Measurements from ENCODE around the gene SGCA. TPM values are rescaled to one million over a fixed set of nuclear protein-coding genes. Genes with fewer than 3 reads are reported as not detected.

SGCA gene
- total RNA-seq, 1 donor: not detected

DNA sequence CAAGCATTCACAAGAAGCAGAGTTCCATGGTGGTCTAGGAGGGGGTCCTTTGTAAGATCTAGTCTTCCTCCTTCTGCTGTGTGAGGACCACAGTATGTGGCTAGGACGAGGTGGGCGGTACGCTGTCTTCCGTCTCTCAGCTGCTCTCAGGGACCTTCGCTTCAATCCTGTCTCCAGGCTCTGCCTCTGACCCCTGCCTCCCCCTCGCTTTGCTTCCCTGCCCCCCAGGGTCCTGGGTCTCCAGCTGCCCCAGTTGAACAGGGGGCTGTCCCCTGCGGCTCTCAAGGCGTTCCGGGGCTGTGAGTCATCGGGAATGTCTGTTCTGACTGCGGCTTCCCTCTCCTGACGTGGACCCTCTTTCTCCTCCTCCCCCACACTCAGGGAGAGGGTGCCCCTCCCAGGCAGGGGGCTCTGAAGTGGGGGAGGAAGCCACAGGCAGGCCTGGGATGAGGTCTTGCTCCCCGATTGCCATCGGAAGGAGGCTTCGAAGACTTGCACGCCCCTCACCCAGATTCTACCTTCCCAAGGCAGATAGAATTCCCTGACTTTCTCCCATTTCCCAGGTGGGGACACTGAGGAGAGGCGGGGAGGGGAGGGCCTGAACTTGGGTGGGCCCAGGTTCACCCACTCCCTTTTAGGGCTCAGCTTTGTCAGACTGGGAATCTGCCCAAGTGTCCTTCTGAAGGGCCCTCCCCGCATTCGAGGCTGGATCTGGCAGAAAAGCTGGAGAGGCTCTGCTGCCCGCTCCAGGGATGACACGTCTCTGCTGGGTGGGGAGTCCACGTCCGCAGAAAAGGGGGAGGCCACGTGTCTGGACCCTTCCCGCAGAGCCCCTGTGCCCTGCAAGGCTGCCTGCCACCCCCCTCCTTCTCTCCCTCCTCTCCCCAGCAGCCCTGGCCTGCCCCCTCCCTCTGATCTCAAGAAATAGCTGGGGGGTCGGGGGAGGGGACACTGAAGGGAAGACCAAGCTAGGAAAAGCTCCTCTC is 44.7 kb downstream of the SGCA start:
- no peaks in the 10 kb centered on the region for H3K36me3 ChIP-seq (ENCODE audit: insufficient read depth, low read length)
- peak overlapping the region; percentile 26 for H3K4me3 ChIP-seq (ENCODE audit: insufficient read depth, low read length)
- H3K4me1 ChIP-seq (ENCODE audit: insufficient read depth, low read length): peaks cover 74% of the 10 kb centered on the region
- no peaks in the 10 kb centered on the region for H4K20me1 ChIP-seq (ENCODE audit: insufficient read depth, low read length)
- peak overlapping the region; percentile 57 for H3K4me2 ChIP-seq (ENCODE audit: insufficient read depth, low read length)
- peak overlapping the region; percentile 96 for H3K27ac ChIP-seq (ENCODE audit: low read depth, low read length)
- H3K27me3 ChIP-seq (ENCODE audit: insufficient read depth, low read length): no peaks in the 10 kb centered on the region
- DNase-seq (ENCODE audit: insufficient read length, low spot score, missing footprints): peak; percentile 97
- no peak overlapping the region for H2AFZ ChIP-seq (ENCODE audit: low read length)
- H3K9me3 ChIP-seq (ENCODE audit: low read depth, low read length): no peaks in the 10 kb centered on the region
- H3K79me2 ChIP-seq (ENCODE audit: insufficient read depth, low read length): peaks cover 10% of the 10 kb centered on the region
- TF ChIP-seq CTCF (IDR thresholded peaks at IDR 0.05; ENCODE audit: extremely low read depth, low read depth, low read length): no peak

DNA sequence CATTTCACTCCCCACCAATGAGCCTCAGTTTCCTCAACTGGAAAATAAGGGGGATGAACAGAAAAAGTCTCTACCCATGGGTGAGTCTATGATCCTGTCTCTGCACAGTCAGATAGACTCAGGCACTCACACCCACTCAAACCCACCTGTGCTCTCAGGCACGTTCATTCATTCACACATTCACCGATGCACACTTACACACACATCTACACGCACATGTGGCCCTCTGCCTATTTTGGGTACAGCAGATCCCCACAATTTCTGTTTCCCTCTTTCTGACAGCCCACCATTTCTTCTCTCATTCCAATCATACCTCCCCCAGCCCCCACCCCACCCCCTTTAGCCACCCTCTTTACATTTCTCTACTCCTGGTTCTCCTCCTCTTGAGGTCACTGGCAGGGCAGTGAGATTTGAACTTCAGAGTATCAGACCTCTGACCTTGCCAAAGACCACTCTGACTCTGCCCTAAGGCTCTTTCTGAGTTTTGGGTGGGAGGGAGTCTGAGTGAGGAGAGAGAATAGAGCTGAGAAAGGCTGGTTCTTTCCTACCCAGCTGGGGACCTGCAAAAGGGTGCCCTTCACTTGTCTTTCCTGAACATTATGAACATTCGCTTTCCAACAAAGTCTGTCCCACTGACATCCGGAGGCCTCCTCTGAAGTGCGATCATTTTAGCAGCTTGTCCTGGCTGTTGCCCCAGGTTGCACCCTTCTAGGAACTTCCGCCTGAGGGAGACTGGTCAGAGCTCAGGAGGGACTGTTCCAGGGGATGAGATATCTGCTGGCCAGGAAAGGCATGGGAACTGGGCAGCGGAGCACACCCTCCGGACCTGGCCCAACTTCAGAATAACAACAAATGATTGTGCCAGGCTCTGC is 45.7 kb downstream of the SGCA start:
- Histone ChIP-seq H3K4me1 (ENCODE audit: insufficient read depth, low read length) (peaks cover 76% of the 10 kb centered on the region), H3K4me2 (ENCODE audit: insufficient read depth, low read length) (peak overlapping the region; percentile 57), H3K27ac (ENCODE audit: low read depth, low read length) (peak overlapping the region; percentile 96), H3K4me3 (ENCODE audit: insufficient read depth, low read length) (peak overlapping the region; percentile 26), H2AFZ (ENCODE audit: low read length) (no peak overlapping the region), H3K79me2 (ENCODE audit: insufficient read depth, low read length) (peaks cover 12% of the 10 kb centered on the region), H3K36me3 (ENCODE audit: insufficient read depth, low read length) (no peaks in the 10 kb centered on the region), H4K20me1 (ENCODE audit: insufficient read depth, low read length) (no peaks in the 10 kb centered on the region), H3K9me3 (ENCODE audit: low read depth, low read length) (no peaks in the 10 kb centered on the region), H3K27me3 (ENCODE audit: insufficient read depth, low read length) (no peaks in the 10 kb centered on the region)
- peak; percentile 84 for DNase-seq (ENCODE audit: insufficient read length, low spot score, missing footprints)
- TF ChIP-seq CTCF (IDR thresholded peaks at IDR 0.05; ENCODE audit: extremely low read depth, low read depth, low read length): no peak

DNA sequence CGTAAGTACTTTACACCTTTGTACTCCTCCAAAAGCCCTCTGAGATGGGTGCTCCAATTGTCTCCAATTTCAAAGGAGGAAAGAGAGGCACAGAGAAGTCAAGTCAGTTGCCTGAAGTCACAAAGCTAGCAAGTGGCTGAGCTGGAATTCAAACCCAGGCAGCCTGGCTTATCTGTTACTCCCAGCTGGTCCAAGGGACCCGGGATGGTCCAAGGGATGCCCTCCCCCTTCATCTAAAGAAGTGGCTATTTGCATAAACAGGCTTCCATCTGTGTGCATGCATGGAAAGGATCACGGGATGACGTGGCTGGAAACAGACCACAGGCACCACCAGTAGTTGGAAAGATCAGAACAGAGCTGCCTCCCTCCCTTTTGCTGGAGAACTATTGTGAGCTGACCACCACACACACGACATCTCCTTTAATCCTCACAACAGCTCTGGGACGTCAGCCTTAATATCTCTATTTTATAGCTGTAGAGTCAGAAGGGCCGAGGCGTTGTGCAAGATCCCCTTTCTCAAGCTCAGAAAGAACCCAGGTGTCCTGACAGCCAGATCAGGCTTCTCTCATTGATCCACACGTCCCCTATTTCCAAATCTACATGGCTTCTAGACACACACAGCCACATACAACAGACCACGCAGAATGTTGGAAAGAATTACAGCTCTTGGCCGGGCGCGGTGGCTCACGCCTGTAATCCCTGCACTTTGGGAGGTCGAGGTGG is 46.5 kb downstream of the SGCA start:
- peaks cover 76% of the 10 kb centered on the region for H3K4me1 ChIP-seq (ENCODE audit: insufficient read depth, low read length)
- peak overlapping the region; percentile 96 for H3K27ac ChIP-seq (ENCODE audit: low read depth, low read length)
- H3K27me3 ChIP-seq (ENCODE audit: insufficient read depth, low read length): no peaks in the 10 kb centered on the region
- peaks cover 15% of the 10 kb centered on the region for H3K79me2 ChIP-seq (ENCODE audit: insufficient read depth, low read length)
- H3K4me3 ChIP-seq (ENCODE audit: insufficient read depth, low read length): peak overlapping the region; percentile 12
- DNase-seq (ENCODE audit: insufficient read length, low spot score, missing footprints): peak; percentile 82
- H3K9me3 ChIP-seq (ENCODE audit: low read depth, low read length): no peaks in the 10 kb centered on the region
- no peak for TF ChIP-seq CTCF (IDR thresholded peaks at IDR 0.05; ENCODE audit: extremely low read depth, low read depth, low read length)
- H4K20me1 ChIP-seq (ENCODE audit: insufficient read depth, low read length): no peaks in the 10 kb centered on the region
- peak overlapping the region; percentile 37 for H3K4me2 ChIP-seq (ENCODE audit: insufficient read depth, low read length)
- H3K36me3 ChIP-seq (ENCODE audit: insufficient read depth, low read length): no peaks in the 10 kb centered on the region
- no peak overlapping the region for H2AFZ ChIP-seq (ENCODE audit: low read length)

Data from osteoblast (primary cell).